A549 (cell line): ENCODE data around the gene PLGLB1. TPM values are rescaled to one million over a fixed set of nuclear protein-coding genes. Genes with fewer than 3 reads are reported as not detected.

ENCODE experiments used
- polyA plus RNA-seq, 4 experiments: library from polyadenylated mRNA; depleted of rRNA in 3 of 4; stranded (reverse); fragments of >200 nt; fragmentation: RNase III in 1 of 4; extraction: RNeasy Plus Mini Kit Qiagen cat#74134 plus additional on column Dnase treatment in 1 of 4; gene quantifications; 2 replicates in 3 of 4; 3 replicates in 1 of 4; pipeline ENCODE4 v1.2.3, GENCODE V29; 2011 to 2017
- small RNA-seq, 6 experiments: library from RNA; depleted of rRNA; stranded (forward); fragments of <200 nt; gene quantifications; one replicate each; pipeline ENCODE3, GENCODE V24; 2012

Gene PLGLB1
- polyA plus RNA-seq, 2 of the 4 experiments (the other 2 are of a cell fraction), result 0.59 to 1.7 TPM

Small RNA genes lying within 50 kb of the gene (small RNA-seq; reads per million reads assigned to genes)
- gene AC125232.1, result 0 reads per million in 6 experiments

Other genes with a start within 250 kb of the PLGLB1 start
- 0.29 and 0.40 TPM in 2 replicates for gene CD8A, start 230.9 kb downstream of the PLGLB1 start, polyA plus RNA-seq (2011; rRNA removed)
- 0.10 to 0.25 TPM (median 0.22 TPM) in 3 replicates for gene CD8A, start 230.9 kb downstream of the PLGLB1 start, polyA plus RNA-seq (2017; fragmentation: RNase III; extraction: RNeasy Plus Mini Kit Qiagen cat#74134 plus additional on column Dnase treatment)
- gene CD8B, start 160.0 kb downstream of the PLGLB1 start, polyA plus RNA-seq (2011; rRNA removed), result not detected in 2 replicates
- gene CD8B, start 160.0 kb downstream of the PLGLB1 start, polyA plus RNA-seq (2017; fragmentation: RNase III; extraction: RNeasy Plus Mini Kit Qiagen cat#74134 plus additional on column Dnase treatment), result not detected in 3 replicates
- 0.12 and 0.25 TPM in 2 replicates for gene RGPD1, start 79.7 kb downstream of the PLGLB1 start, polyA plus RNA-seq (2011; rRNA removed)
- 0.11 to 0.29 TPM (median 0.19 TPM) in 3 replicates for gene RGPD1, start 79.7 kb downstream of the PLGLB1 start, polyA plus RNA-seq (2017; fragmentation: RNase III; extraction: RNeasy Plus Mini Kit Qiagen cat#74134 plus additional on column Dnase treatment)